MCF 10A (cell line): ENCODE measurements around the gene C12orf75. TPM values are rescaled to one million over a fixed set of nuclear protein-coding genes. Genes with fewer than 3 reads are reported as not detected.

ENCODE experiments used
- BruUV-seq: library from RNA; stranded (reverse); fragments of 400-500 nt; replicated peaks from 2 replicates; lab custom pipeline; 2021; lab: Mats Ljungman, UMichigan
- CTCF ChIA-PET: fragments of 300-600 bp; sonication (Branson Sonifier 250); formaldehyde crosslinking; extraction: SDS; loops from one replicate; lab custom pipeline; 2021; ENCODE audit warnings: antibody characterized with exemption, inconsistent platforms; lab: Yijun Ruan, JAX
- POLR2A ChIA-PET: fragments of 300-600, 350-650 bp; sonication (Branson Sonifier 250); formaldehyde crosslinking; extraction: SDS; loops from one replicate; lab custom pipeline; 2020; ENCODE audit warnings: antibody characterized with exemption, inconsistent platforms; lab: Yijun Ruan, JAX
- DNase-seq: peaks from one replicate; pipeline ENCODE4 v3.0.0-alpha.2; 2018; ENCODE audit not compliant: unreplicated experiment
- H3K27ac Mint-ChIP-seq: one replicate; pipeline ENCODE4 v1.8.0; 2022; ENCODE audit warnings: mild to moderate bottlenecking, low read depth, mixed read lengths; ENCODE audit not compliant: unreplicated experiment
- H3K27me3 Mint-ChIP-seq: one replicate; pipeline ENCODE4 v1.8.0; 2022; ENCODE audit warnings: mixed read lengths; ENCODE audit not compliant: insufficient read depth, unreplicated experiment
- H3K36me3 Mint-ChIP-seq: one replicate; pipeline ENCODE4 v1.8.0; 2022; ENCODE audit warnings: mild to moderate bottlenecking, moderate library complexity, mixed read lengths; ENCODE audit not compliant: insufficient read depth, unreplicated experiment
- H3K4me1 Mint-ChIP-seq: one replicate; pipeline ENCODE4 v1.8.0; 2022; ENCODE audit warnings: mixed read lengths; ENCODE audit not compliant: insufficient read depth, unreplicated experiment
- H3K4me3 Mint-ChIP-seq: one replicate; pipeline ENCODE4 v1.8.0; 2022; ENCODE audit warnings: mild to moderate bottlenecking, moderate library complexity, mixed read lengths; ENCODE audit not compliant: unreplicated experiment
- H3K9me3 Mint-ChIP-seq: one replicate; pipeline ENCODE4 v1.8.0; 2022; ENCODE audit warnings: mixed read lengths; ENCODE audit not compliant: unreplicated experiment
- intact Hi-C: fragments of 100-400 bp; cut with micrococcal nuclease; formaldehyde crosslinking; loops from 2 replicates; pipeline ENCODE4 v1.14.1; 2022
- total RNA-seq: library from RNA; stranded (reverse); gene quantifications from 2 replicates; pipeline ENCODE4 v1.2.3, GENCODE V29; 2022
- TF ChIP-seq, protein P1 (sequence below): fragments of 200-600 bp; IDR thresholded peaks from one replicate; pipeline ENCODE4 v1.8.0; 2022; ENCODE audit warnings: antibody characterized with exemption, mild to moderate bottlenecking; ENCODE audit not compliant: unreplicated experiment

Gene C12orf75
- total RNA-seq, 1 experiment from 2014 or later: 53.6 TPM

DNA sequence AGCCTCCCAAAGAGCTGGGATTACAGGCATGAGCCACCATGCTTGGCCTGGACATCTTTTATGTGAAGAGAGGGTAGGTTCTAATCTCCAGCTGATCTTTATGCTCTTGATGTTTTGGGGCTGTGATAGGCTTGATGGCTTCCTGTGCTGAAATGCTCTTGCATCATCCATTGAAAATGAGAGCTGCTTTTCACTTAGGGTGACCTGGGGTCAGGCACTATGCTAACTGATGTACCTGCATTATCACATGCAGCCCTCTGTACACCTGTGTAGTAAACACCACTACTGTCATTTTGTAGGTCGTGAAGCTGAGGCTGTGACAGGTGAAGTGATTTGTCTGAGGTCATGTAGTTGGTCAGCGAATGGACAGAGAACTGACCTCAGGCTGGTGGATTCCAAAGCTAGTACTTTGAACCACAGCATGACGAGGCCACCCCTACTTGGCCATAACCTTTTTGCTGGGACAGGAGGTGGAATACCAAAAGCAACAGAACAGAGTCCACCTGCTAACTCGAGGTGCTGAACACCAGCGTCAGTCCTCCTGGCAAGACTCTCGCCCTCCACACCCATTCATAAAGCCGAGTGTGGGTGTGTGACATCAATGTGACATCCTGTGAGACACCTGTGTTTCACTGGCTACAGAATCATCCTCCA is 69.1 kb downstream of the C12orf75 start:
- no TSS peak for BruUV-seq
- TF ChIP-seq, protein P1, sequence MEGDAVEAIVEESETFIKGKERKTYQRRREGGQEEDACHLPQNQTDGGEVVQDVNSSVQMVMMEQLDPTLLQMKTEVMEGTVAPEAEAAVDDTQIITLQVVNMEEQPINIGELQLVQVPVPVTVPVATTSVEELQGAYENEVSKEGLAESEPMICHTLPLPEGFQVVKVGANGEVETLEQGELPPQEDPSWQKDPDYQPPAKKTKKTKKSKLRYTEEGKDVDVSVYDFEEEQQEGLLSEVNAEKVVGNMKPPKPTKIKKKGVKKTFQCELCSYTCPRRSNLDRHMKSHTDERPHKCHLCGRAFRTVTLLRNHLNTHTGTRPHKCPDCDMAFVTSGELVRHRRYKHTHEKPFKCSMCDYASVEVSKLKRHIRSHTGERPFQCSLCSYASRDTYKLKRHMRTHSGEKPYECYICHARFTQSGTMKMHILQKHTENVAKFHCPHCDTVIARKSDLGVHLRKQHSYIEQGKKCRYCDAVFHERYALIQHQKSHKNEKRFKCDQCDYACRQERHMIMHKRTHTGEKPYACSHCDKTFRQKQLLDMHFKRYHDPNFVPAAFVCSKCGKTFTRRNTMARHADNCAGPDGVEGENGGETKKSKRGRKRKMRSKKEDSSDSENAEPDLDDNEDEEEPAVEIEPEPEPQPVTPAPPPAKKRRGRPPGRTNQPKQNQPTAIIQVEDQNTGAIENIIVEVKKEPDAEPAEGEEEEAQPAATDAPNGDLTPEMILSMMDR: no peak
- Mint-ChIP-seq H3K9me3 (peaks cover 2% of the 10 kb centered on the region), H3K36me3 (no peaks in the 10 kb centered on the region), H3K27me3 (no peaks in the 10 kb centered on the region), H3K27ac (no peak overlapping the region), H3K4me1 (peaks cover 5% of the 10 kb centered on the region), H3K4me3 (no peak overlapping the region)
- ChIA-PET CTCF (interaction anchor here (0.5 to 1.8 kb wide), 3 partner anchors 386 to 749 kb away, joined by 3 to 7 read pairs (median 3); no protein-coding TSS in a partner anchor), POLR2A (no interaction called here)
- intact Hi-C loops: no loop called here
- no peak for DNase-seq

DNA sequence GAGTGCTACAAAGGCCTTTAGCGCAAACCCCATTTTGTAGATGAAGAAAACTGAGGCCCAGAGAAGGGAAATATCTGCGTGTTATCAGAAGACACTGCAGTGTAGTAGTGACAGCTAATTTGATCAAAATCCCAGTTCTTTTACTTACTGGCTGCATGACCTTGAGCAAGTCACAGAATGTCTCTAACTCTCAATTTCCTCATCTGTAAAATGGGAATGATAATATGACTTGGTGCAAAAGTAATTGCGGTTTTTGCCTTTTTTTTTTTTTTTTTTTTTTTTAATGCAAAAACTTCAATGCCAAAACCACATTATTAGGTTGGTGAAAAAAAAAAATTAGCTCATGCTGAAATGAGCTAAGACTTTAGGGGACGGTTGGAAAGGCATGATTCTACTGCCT is 69.7 kb downstream of the C12orf75 start:
- no TSS peak for BruUV-seq
- POLR2A ChIA-PET: interaction anchor here (0.7 kb wide), 1 partner anchor 958 kb away, joined by 4 read pairs; no protein-coding TSS in a partner anchor
- CTCF ChIA-PET: interaction anchor here (0.5 to 1.8 kb wide), 5 partner anchors 387 to 816 kb away, joined by 3 to 7 read pairs (median 3); no protein-coding TSS in a partner anchor
- Mint-ChIP-seq H3K4me3 (no peak overlapping the region), H3K4me1 (peaks cover 5% of the 10 kb centered on the region), H3K27me3 (no peaks in the 10 kb centered on the region), H3K36me3 (no peaks in the 10 kb centered on the region), H3K9me3 (peaks cover 7% of the 10 kb centered on the region), H3K27ac (no peak overlapping the region)
- DNase-seq: no peak
- TF ChIP-seq, protein P1: no peak
- intact Hi-C loops: no loop called here

DNA sequence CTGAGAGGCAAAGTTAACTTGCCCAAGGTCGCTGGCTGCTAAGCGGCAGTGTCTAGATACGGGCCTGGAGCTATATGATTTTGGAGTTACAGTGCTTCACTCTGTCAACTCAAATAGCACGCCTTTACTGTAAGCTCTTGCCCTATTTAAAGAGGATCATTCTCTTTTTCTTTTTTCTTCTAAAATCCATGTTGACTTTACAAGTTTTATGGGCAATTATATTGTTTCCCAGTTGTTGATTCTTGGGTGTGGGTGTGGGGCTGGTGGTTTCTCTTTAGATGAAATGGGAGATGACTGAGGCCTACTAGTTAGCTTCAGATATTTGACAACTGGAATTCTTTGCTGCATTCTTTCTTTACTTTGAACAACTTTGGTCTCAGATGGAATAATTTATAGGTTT is 70.7 kb downstream of the C12orf75 start:
- no TSS peak for BruUV-seq
- CTCF ChIA-PET: interaction anchor here (0.6 to 1.8 kb wide), 5 partner anchors 13 to 748 kb away, joined by 3 to 7 read pairs (median 5); no protein-coding TSS in a partner anchor
- POLR2A ChIA-PET: interaction anchor here (0.6 to 0.7 kb wide), 3 partner anchors 35 to 735 kb away, joined by 3 read pairs; no protein-coding TSS in a partner anchor
- Mint-ChIP-seq H3K36me3 (no peaks in the 10 kb centered on the region), H3K9me3 (peaks cover 7% of the 10 kb centered on the region), H3K27ac (no peak overlapping the region), H3K4me3 (no peak overlapping the region), H3K27me3 (no peaks in the 10 kb centered on the region), H3K4me1 (peaks cover 5% of the 10 kb centered on the region)
- intact Hi-C loops: no loop called here
- DNase-seq: no peak
- TF ChIP-seq, protein P1: no peak

DNA sequence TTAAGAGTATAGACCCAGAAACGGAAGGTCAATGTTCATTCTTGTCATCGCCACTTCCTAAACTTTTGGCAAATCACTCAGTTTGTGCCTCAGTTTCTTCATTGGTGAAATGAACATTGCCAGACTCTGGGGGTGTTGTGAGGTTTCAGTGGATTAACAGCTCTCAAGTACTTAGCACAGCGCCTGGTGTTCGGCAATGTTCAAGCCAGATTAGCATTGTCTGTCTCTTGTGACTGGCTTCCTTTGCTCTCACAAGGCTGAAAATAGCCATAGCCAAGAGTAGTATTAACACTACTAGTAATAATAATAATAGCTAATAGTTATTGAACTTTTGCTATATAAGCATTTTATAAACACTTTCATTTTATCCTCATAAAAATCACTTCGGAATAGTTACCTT is 71.9 kb downstream of the C12orf75 start:
- H3K9me3 Mint-ChIP-seq: peaks cover 7% of the 10 kb centered on the region
- H3K4me3 Mint-ChIP-seq: no peak overlapping the region
- POLR2A ChIA-PET: interaction anchor here (0.6 kb wide), 1 partner anchor 755 kb away, joined by 3 read pairs; no protein-coding TSS in a partner anchor
- intact Hi-C loops: no loop called here
- H3K4me1 Mint-ChIP-seq: peaks cover 5% of the 10 kb centered on the region
- no peak overlapping the region for H3K27ac Mint-ChIP-seq
- DNase-seq: no peak
- no TSS peak for BruUV-seq
- TF ChIP-seq, protein P1: no peak
- no peaks in the 10 kb centered on the region for H3K36me3 Mint-ChIP-seq
- no peaks in the 10 kb centered on the region for H3K27me3 Mint-ChIP-seq
- CTCF ChIA-PET: interaction anchor here (0.9 to 1.4 kb wide), 2 partner anchors 16 to 18 kb away, joined by 3 to 5 read pairs; no protein-coding TSS in a partner anchor
